GM18505 (cell line): ENCODE data around the gene HTR2B.
"Not testable (repeated sequence)": the region's sequence is repeated elsewhere in the genome, so short reads cannot be mapped to it uniquely, and the experiment has no call there.

Experiments used
- ATAC-seq: cut with Tn5 transposase; IDR thresholded peaks from one replicate; pipeline ENCODE4 v1.9.1; 2021; ENCODE audit not compliant: unreplicated experiment
- POLR2A ChIP-seq: IDR thresholded peaks from 4 replicates; pipeline ENCODE4 v1.6.1; 2011; ENCODE audit warnings: borderline replicate concordance; ENCODE audit not compliant: insufficient read depth, insufficient read length; ENCODE audit errors: extremely low read depth

The HTR2B gene

DNA sequence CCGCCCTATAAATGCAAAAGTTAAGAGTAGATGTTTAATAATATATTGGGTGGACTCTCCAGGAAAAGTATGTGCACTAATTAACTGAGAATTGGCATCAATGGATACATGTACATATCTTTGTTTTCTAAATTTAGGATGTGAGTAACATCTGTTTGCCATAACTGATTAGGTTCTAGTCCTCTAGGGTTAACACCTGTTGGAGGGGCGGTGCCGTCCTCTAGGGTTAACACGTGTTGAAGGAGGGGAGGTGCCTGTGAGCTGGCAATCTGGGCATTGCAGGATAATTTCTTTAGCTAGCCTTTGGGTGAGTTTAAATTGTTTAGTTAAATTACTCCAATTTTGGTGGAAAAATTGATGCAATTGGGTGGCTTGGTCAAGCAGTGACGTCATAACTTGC is 30.9 kb downstream of the HTR2B start:
- TF ChIP-seq POLR2A: no peak
- ATAC-seq: no peak

DNA sequence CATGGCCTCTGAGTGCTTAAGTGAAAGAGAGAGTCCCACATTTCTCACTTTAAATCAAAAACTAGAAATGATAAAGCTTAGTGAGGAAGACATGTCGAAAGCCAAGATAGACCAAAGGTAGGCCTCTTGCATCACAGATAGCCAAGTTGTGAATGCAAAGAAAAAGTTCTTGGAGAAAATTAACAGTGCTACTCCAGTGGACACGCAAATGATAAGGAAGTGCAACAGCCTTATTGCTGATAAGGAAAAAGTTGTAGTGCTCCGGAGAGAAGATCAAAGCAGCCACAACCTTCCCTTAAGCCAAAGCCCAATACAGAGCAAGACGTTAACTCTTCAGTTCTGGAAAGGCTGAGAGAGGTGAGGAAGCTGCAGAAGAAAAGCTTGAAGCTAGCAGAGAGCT is 36.1 kb downstream of the HTR2B start:
- TF ChIP-seq POLR2A: no peak
- ATAC-seq: no peak

DNA sequence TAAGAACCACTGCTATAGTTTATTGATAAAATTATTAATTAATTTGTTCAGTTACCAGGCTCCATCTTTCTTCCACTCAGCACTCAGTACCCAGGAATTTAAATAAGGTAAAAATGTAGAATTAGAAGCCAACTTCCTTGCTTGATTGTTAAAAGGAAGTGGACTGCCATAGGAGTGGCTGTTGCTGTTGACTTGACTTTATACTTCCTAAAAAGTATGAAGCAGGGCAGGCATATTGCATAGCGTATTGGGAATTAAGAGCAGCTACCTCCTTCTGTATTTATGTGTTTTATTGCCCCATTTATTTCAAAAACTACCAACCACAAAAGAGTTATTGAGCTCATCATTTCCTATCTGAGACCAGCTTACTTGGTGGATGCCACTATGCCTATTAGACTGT is 40.3 kb downstream of the HTR2B start:
- no peak for ATAC-seq
- no peak for TF ChIP-seq POLR2A

DNA sequence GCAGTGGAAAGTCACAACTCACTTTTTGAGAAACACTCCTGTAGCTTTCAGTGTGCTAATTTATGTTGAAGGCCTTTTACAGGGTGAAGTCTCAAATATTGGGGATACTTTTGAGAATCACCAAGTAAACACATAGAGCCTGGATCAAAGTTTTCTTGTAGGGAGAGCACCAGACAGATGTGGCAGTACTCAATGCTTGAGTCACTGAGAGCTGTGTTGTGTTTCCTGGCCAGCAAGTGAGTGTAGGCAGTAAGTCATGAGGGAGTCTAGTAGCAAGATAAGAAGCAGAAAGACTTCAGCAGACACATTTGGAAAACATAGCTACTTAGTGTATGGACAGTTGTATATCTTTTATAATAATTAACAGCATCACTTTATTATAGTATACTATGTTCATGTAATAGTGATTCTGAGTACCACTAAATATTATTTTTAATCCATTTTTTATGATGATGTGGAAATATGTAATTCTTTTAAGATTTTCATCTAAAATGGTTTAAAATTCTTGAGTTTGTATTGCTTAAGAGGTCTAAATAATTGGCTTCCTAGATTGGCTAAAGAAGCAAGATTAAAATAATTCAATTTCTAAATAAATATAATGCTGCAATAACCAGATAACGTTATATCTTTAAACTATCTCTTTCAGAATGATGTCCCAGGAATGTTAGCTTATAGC is 55.3 kb downstream of the HTR2B start:
- ATAC-seq: no peak
- TF ChIP-seq POLR2A: no peak

DNA sequence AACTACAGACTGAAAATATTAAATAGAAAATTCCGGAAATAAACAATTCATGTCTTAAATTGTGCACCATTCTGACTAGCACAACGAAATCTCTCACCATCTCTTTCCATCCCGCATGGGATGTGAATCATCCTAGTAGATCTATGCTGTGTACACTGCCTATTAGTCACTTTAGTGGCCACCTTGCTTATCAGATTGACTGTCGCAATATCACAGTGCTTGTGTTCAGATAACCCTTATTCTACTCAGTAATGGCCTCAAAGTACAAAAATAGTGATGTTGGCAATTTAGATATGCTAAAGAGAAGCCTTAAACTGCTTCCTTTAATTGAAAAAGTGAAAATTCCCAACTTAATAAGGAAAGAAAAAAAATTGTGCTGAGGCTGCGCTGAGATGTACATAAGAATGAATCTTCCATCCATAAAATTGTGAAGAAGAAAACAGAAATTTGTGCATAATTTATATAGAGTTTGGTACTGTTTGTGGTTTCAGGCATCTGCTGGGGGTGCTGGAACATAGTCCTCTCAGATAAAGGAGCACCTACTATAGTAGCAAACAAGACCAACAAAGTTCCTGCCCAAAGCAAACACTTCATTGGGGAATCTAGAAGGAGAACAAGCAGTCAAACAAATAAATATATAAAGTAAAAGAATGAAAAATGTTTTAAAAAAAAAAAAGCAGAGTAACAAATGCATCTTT is 56.2 kb downstream of the HTR2B start:
- no peak for TF ChIP-seq POLR2A
- ATAC-seq: no peak

DNA sequence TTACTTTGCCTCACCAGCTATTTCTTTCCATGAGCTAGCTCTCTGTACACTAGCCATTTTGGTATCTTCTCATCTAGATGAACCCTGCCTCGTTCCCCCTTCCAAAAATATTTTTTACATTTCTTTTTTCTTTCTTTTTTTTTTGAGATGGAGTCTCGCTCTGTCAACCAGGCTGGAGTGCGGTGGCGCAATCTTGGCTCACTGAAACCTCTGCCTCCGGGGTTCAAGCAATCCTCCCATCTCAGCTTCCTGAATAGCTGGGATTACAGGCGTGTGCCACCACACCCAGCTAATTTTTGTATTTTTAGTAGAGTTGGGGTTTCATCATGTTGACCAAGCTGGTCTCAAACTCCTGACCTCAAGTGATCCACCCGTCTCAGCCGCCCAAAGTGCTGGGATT is 57.3 kb downstream of the HTR2B start:
- not testable (repeated sequence) for ATAC-seq

DNA sequence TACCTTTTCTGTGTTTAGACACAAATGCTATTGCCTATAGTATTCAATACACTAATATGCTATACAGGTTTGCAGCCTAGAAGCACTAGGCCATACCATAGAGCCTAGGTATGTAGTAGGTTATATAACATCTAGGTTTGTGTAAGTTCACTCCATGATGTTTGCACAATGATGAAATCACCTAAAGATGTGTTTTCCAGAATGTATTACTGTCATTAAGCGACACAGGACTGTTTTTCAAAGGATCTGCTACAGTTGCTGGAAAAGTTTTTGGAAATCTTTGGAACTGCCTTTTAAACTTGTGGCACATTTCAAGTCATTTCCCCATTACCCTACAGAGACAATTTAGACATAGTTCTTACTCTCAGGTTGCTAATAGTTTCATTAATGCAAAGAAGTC is 58.9 kb downstream of the HTR2B start:
- ATAC-seq: no peak

DNA sequence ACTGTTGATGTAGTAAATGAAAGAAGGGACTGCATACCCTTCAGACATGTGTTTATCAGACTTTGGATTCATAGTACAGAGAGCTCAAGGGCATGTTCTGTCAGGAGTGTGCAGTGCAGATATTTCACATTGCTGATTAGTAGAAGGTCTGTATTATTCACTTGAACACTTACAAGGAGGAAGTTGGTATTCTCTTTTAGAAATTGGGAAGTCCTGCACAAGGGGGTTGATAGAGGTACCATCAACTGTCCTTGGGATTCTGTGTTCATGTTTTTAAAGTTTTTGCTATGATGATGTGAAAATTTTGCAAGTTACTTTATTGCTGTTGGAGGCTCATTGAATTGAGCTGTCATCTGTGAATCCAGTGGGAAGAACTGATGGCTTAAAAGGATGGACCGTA is 61.5 kb downstream of the HTR2B start:
- TF ChIP-seq POLR2A: no peak

More for the DNA sequence above, 58.9 kb downstream of the HTR2B start:
- no peak for TF ChIP-seq POLR2A

DNA sequence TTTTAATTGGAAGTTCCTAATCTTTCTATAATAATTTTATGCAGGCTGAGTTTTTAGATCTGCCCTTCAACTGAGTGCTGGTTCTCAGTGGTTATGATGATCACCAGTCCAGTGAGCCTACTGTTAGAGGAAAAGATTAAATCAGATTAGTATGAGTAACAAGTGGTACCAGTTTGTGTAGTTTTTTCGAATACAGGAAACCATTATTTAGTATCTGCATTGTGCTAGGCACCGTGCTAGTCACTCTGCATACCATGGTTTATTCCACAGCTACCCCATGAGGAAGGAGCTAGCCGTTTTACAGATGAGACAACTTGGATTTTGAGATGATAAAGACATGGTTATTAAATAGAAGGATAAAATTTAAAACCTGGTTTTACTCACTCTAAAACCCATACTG is 62.1 kb downstream of the HTR2B start:
- no peak for TF ChIP-seq POLR2A
- no peak for ATAC-seq

More for the DNA sequence above, 61.5 kb downstream of the HTR2B start:
- no peak for ATAC-seq

DNA sequence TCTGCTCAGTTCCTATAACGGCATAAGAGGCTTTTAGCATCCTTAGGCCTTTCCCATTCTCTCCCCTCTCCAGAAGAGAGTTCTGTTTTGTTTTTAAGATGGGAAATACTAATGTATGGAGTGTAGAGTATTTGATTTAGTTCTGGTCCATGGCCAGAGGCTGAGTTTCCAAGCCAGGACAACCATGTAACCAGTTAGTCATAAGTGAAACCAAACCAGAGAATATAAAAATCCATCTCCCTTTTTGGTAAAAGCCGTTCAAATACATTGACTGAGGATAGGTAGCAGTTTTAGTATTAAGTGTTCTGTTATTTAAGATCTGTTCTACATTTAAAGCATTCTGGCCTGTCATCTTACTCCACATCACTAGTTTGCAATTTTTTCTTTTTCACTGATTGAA is 65.1 kb downstream of the HTR2B start:
- TF ChIP-seq POLR2A: no peak
- ATAC-seq: no peak

DNA sequence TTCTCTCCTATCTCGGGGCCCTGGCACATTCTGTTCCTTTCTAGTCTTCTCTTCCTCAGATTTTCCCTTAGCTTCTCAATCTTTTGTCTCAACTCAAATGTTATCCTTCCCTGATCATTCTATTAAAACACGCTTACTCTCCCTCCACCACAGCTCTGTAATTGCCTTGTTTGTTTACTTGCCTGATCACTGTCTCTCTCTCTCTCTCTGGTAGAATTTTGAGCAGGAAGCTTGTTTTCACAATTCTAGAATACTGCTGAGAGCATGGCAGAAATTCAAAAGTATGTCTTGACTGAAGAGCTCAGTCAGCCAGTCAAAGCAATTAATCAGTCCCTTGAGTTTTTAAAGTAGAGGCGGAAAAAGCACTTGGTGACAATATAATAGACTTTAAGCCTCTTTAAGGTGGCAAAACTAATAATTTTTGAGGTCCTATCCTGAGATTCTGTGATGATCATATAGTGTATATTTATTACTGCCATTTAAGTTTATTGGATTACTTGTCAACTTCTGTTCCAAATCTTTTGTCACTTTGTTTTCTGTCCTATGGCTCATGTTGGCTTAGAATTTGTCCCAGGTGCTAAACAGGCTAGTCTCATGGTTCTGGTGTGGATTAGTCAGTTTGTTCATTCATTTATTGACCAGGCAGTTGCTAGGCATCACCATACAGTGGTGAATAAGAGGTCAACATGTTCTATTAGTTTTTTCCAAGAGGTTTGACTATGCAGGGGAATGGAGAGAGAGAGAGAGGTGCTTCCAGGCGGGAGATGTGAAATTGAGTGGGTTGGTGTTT is 65.9 kb downstream of the HTR2B start:
- no peak for ATAC-seq
- no peak for TF ChIP-seq POLR2A
